ENCODE measurements around the gene DSCAML1. TPM values are rescaled to one million over a fixed set of nuclear protein-coding genes. Genes with fewer than 3 reads are reported as not detected.

Gene DSCAML1
- total and polyA plus RNA-seq, 4 donors: 0.18 to 1.5 (median 1.1) TPM

- TF ChIP-seq CTCF (IDR thresholded peaks at IDR 0.05; ENCODE audit: control extremely low read depth, extremely low read depth): no peak
- Histone ChIP-seq H3K27me3 (ENCODE audit: control insufficient read depth in 3 of 3, insufficient read depth in 3 of 3, low read length in 2 of 3) (peaks cover 0 to 6% (median 2%) of the 10 kb centered on the region in 3 donors), H3K9me3 (ENCODE audit: control insufficient read depth in 4 of 4, insufficient read depth in 3 of 4, low read length in 3 of 4) (no peaks in the 10 kb centered on the region), H3K4me1 (ENCODE audit: control insufficient read depth in 5 of 5, insufficient read depth in 5 of 5, low read length in 5 of 5) (peaks cover 0 to 2% (median 0%) of the 10 kb centered on the region in 5 donors), H3K9ac (ENCODE audit: insufficient read depth in 1 of 2, low read length in 2 of 2) (no peak overlapping the region), H3K36me3 (ENCODE audit: control insufficient read depth in 4 of 4, insufficient read depth in 4 of 4, low read length in 4 of 4) (no peaks in the 10 kb centered on the region), H3K4me3 (no peak overlapping the region), H3K27ac (ENCODE audit: low read depth in 1 of 2, low read length in 1 of 2) (no peak overlapping the region)
- DNase-seq (no peak), ATAC-seq (ENCODE audit: insufficient read depth, low FRiP score) (no peak)
- WGBS, 2 donors: 50 to 61% methylated on average over 3 of the region's 3 CpGs
Measured at GRCh38 chr11:117684111-117684510, 112.9 kb downstream of the DSCAML1 start.

GRCh38 chr11:117681438-117681837 lies 115.6 kb downstream of the DSCAML1 start:
- WGBS, 2 donors: 85 to 92% methylated on average over 1 of the region's 1 CpG
- H3K36me3 ChIP-seq (ENCODE audit: control insufficient read depth in 4 of 4, insufficient read depth in 4 of 4, low read length in 4 of 4): no peaks in the 10 kb centered on the region
- no peak overlapping the region for H3K27ac ChIP-seq (ENCODE audit: low read depth in 1 of 2, low read length in 1 of 2)
- ATAC-seq (ENCODE audit: insufficient read depth, low FRiP score) (no peak), DNase-seq (no peak)
- no peaks in the 10 kb centered on the region for H3K9me3 ChIP-seq (ENCODE audit: control insufficient read depth in 4 of 4, insufficient read depth in 3 of 4, low read length in 3 of 4)
- H3K4me1 ChIP-seq (ENCODE audit: control insufficient read depth in 5 of 5, insufficient read depth in 5 of 5, low read length in 5 of 5): peaks cover 0 to 2% (median 0%) of the 10 kb centered on the region in 5 donors
- TF ChIP-seq CTCF (IDR thresholded peaks at IDR 0.05; ENCODE audit: control extremely low read depth, extremely low read depth): no peak
- H3K4me3 ChIP-seq: no peak overlapping the region
- H3K9ac ChIP-seq (ENCODE audit: insufficient read depth in 1 of 2, low read length in 2 of 2): no peak overlapping the region
- H3K27me3 ChIP-seq (ENCODE audit: control insufficient read depth in 3 of 3, insufficient read depth in 3 of 3, low read length in 2 of 3): peaks cover 0 to 6% (median 0%) of the 10 kb centered on the region in 3 donors

- DNase-seq (no peak), ATAC-seq (ENCODE audit: insufficient read depth, low FRiP score) (no peak)
- H3K4me3 ChIP-seq: no peak overlapping the region
- H3K9me3 ChIP-seq (ENCODE audit: control insufficient read depth in 4 of 4, insufficient read depth in 3 of 4, low read length in 3 of 4): no peaks in the 10 kb centered on the region
- peaks cover 0 to 6% (median 0%) of the 10 kb centered on the region in 3 donors for H3K27me3 ChIP-seq (ENCODE audit: control insufficient read depth in 3 of 3, insufficient read depth in 3 of 3, low read length in 2 of 3)
- WGBS, 2 donors: 77 to 82% methylated on average over 3 of the region's 3 CpGs
- H3K36me3 ChIP-seq (ENCODE audit: control insufficient read depth in 4 of 4, insufficient read depth in 4 of 4, low read length in 4 of 4): no peaks in the 10 kb centered on the region
- H3K4me1 ChIP-seq (ENCODE audit: control insufficient read depth in 5 of 5, insufficient read depth in 5 of 5, low read length in 5 of 5): no peaks in the 10 kb centered on the region
- no peak overlapping the region for H3K27ac ChIP-seq (ENCODE audit: low read depth in 1 of 2, low read length in 1 of 2)
- no peak for TF ChIP-seq CTCF (IDR thresholded peaks at IDR 0.05; ENCODE audit: control extremely low read depth, extremely low read depth)
- H3K9ac ChIP-seq (ENCODE audit: insufficient read depth in 1 of 2, low read length in 2 of 2): no peak overlapping the region
Measured at GRCh38 chr11:117679461-117679860, 117.6 kb downstream of the DSCAML1 start.
